SK-N-SH treated with all-trans-retinoic acid at 6 μM for 48 hours (cell line): ENCODE data around the gene TLL2.

Experiments used
- CREB5 ChIP-seq: fragments of 250-450 bp; sonication (Bioruptor Pico); IDR thresholded peaks from 2 replicates; pipeline ENCODE4 v1.5.1; 2020; ENCODE audit warnings: low read depth, mild to moderate bottlenecking, moderate library complexity
- ISL1 ChIP-seq: fragments of 250-450 bp; sonication (Bioruptor Pico); IDR thresholded peaks from 2 replicates; pipeline ENCODE4 v2.1.2; 2022; ENCODE audit warnings: mild to moderate bottlenecking, moderate library complexity
- OSR1 ChIP-seq: fragments of 250-450 bp; sonication (Bioruptor Pico); IDR thresholded peaks from 2 replicates; pipeline ENCODE4 v1.8.0; 2022; ENCODE audit warnings: moderate library complexity, mild to moderate bottlenecking, inconsistent platforms
- TSHZ2 ChIP-seq: fragments of 250-450 bp; sonication (Bioruptor Pico); IDR thresholded peaks from 2 replicates; pipeline ENCODE4 v1.5.0; 2020; ENCODE audit warnings: mild to moderate bottlenecking, moderate library complexity
- ZFP3 ChIP-seq: fragments of 250-450 bp; sonication (Bioruptor Pico); IDR thresholded peaks from 2 replicates; pipeline ENCODE4 v1.5.0; 2020; ENCODE audit warnings: mild to moderate bottlenecking, moderate library complexity

- TF ChIP-seq CREB5 (CRISPR knock-in tag): no peak
- no peak for TF ChIP-seq ISL1
- no peak for TF ChIP-seq OSR1 (CRISPR knock-in tag)
- TF ChIP-seq ZFP3: no peak
- TF ChIP-seq TSHZ2 (CRISPR knock-in tag): no peak
These were observed 148.2 kb downstream of the TLL2 start for GRCh38 chr10:96365571-96365970.
